Measurements from ENCODE around the gene TMEM156.

TMEM156 gene
- 0.17 to 4.5 (median 2.0) reads per million in 17 experiments for total RNA-seq

GRCh38 chr4:39032218-39033085, at the start of gene TMEM156:
TMEM156 (minus strand) TSS chr4:39032409; CDS start chr4:39032313, 96 bp downstream.
- peak in 3 of 4 experiments; percentile 24 to 87 (median 76) for DNase-seq

- no peak for DNase-seq
Measured at GRCh38 chr4:39078829-39079228, 46.6 kb upstream of the TMEM156 start.

GRCh38 chr4:39068907-39069306, 36.7 kb upstream of the TMEM156 start:
- peak in 3 of 4 experiments; percentile 28 to 38 (median 28) for DNase-seq

- DNase-seq: no peak
Measured at GRCh38 chr4:39067451-39067850, 35.2 kb upstream of the TMEM156 start.

- DNase-seq: no peak
Measured at GRCh38 chr4:39067031-39067430, 34.8 kb upstream of the TMEM156 start.

- DNase-seq: no peak
Measured at GRCh38 chr4:39066371-39066770, 34.2 kb upstream of the TMEM156 start.

- DNase-seq: no peak
Measured at GRCh38 chr4:39063430-39063829, 31.2 kb upstream of the TMEM156 start.

- DNase-seq: no peak
Measured at GRCh38 chr4:39062770-39063097, 30.5 kb upstream of the TMEM156 start.

- DNase-seq: no peak
Measured at GRCh38 chr4:39062094-39062769, 30.0 kb upstream of the TMEM156 start, which contains the start of gene KLHL5. KLHL5 (plus strand) TSS chr4:39062232; CDS start chr4:39062653, 421 bp downstream.

GRCh38 chr4:39061457-39061856, 29.2 kb upstream of the TMEM156 start:
- no peak for DNase-seq

- no peak for DNase-seq
Measured at GRCh38 chr4:39056023-39056422, 23.8 kb upstream of the TMEM156 start.

- no peak for DNase-seq
Measured at GRCh38 chr4:39054497-39054896, 22.3 kb upstream of the TMEM156 start.

- DNase-seq: no peak
Measured at GRCh38 chr4:39053983-39054382, 21.8 kb upstream of the TMEM156 start.

GRCh38 chr4:39051492-39051891, 19.3 kb upstream of the TMEM156 start:
- DNase-seq: no peak

GRCh38 chr4:39050590-39050989, 18.4 kb upstream of the TMEM156 start:
- DNase-seq: no peak

GRCh38 chr4:39048311-39048710, 16.1 kb upstream of the TMEM156 start:
- peak in 3 of 4 experiments; percentile 26 to 60 (median 47) for DNase-seq

- no peak for DNase-seq
Measured at GRCh38 chr4:39047681-39048080, 15.5 kb upstream of the TMEM156 start.

- peak; percentile 71 to 87 (median 76) for DNase-seq
Measured at GRCh38 chr4:39046249-39046648, 14.0 kb upstream of the TMEM156 start.

- peak; percentile 21 to 51 (median 40) for DNase-seq
Measured at GRCh38 chr4:39045827-39046221, 13.6 kb upstream of the TMEM156 start.

GRCh38 chr4:39044956-39045826, 13.0 kb upstream of the TMEM156 start:
- peak; percentile 60 to 82 (median 70) for DNase-seq

GRCh38 chr4:39044364-39044955, 12.3 kb upstream of the TMEM156 start:
- peak; percentile 97 to 98 (median 98) for DNase-seq

GRCh38 chr4:39043861-39044363, 11.7 kb upstream of the TMEM156 start:
- peak in 3 of 4 experiments; percentile 36 to 51 (median 45) for DNase-seq
